22Rv1 (cell line): Measurements from ENCODE around the gene CASK.
"Not testable (repeated sequence)": the region's sequence is repeated elsewhere in the genome, so short reads cannot be mapped to it uniquely, and the experiment has no call there.

Source experiments
- CTCF ChIP-seq: fragments of 450-650 bp; IDR thresholded peaks from 2 replicates; pipeline ENCODE4 v1.5.1; 2017; ENCODE audit warnings: mild to moderate bottlenecking
- ZFX ChIP-seq: fragments of 450-650 bp; IDR thresholded peaks from 2 replicates; pipeline ENCODE4 v1.6.1; 2017; ENCODE audit warnings: antibody characterized with exemption, borderline replicate concordance

GRCh38 chrX:41512853-41513252, 410.5 kb downstream of the CASK start:
- TF ChIP-seq CTCF, ZFX: not testable (repeated sequence)
